Heart left ventricle (tissue), 16 donors: ENCODE results near the gene IMMP2L. TPM values are rescaled to one million over a fixed set of nuclear protein-coding genes. Genes with fewer than 3 reads are reported as not detected.

ENCODE experiments used
- ATAC-seq, 4 donors: fragments of 200-7000 bp; cut with Tn5 transposase; one replicate each; pipeline ENCODE4 v1.9.1; 2020 to 2022; ENCODE audit warnings: moderate library complexity in 4 of 4, mild to moderate bottlenecking in 3 of 4, moderate number of reproducible peaks in 1 of 4
- DNase-seq, 5 donors: peaks; one replicate each; pipeline ENCODE4 v3.0.0-alpha.2; 2020
- H3K27ac ChIP-seq, 12 donors: fragments of 200-600 bp; sonication (generic) in 4 of 12; one replicate each; pipeline versions ENCODE4 v1.5.0 to v1.8.0; 2016 to 2022; ENCODE audit warnings: mild to moderate bottlenecking in 2 of 12
- H3K27me3 ChIP-seq, 9 donors: fragments of 200-600 bp; sonication (generic) in 2 of 9; one replicate each; pipeline versions ENCODE4 v1.5.1 to v1.8.0; 2016 to 2022; ENCODE audit warnings: mild to moderate bottlenecking in 3 of 9
- H3K36me3 ChIP-seq, 9 donors: fragments of 200-600 bp; sonication (generic) in 2 of 9; one replicate each; pipeline versions ENCODE4 v1.5.0 to v1.8.0; 2018 to 2022; ENCODE audit warnings: mild to moderate bottlenecking in 2 of 9
- H3K4me1 ChIP-seq, 12 donors: fragments of 200-600 bp; sonication (generic) in 4 of 12; one replicate each; pipeline versions ENCODE4 v1.5.0 to v1.8.0; 2016 to 2022; ENCODE audit warnings: mild to moderate bottlenecking in 3 of 12
- H3K4me3 ChIP-seq, 12 donors: fragments of 200-600 bp; sonication (generic) in 4 of 12; one replicate each; pipeline versions ENCODE4 v1.5.0 to v1.8.0; 2017 to 2022; ENCODE audit warnings: mild to moderate bottlenecking in 9 of 12, moderate library complexity in 4 of 12
- H3K9me3 ChIP-seq, 12 donors: fragments of 200-600 bp; sonication (generic) in 4 of 12; one replicate each; pipeline versions ENCODE4 v1.5.0 to v1.8.0; 2016 to 2022; ENCODE audit warnings: mild to moderate bottlenecking in 1 of 12
- CTCF ChIP-seq, 12 donors: fragments of 200-600 bp; sonication (generic) in 4 of 12; IDR thresholded peaks; one replicate each; pipeline versions ENCODE4 v1.5.0 to v1.8.0; 2018 to 2022; ENCODE audit warnings: antibody characterized with exemption in 12 of 12, mild to moderate bottlenecking in 5 of 12
- POLR2A ChIP-seq, 2 donors: fragments of 450-650 bp; IDR thresholded peaks; one replicate each; pipeline ENCODE4 v1.6.1; 2017; ENCODE audit warnings: antibody characterized with exemption in 2 of 2, mild to moderate bottlenecking in 2 of 2, moderate library complexity in 2 of 2
- WGBS, 4 donors: extraction: QIAGEN DNeasy Blood & Tissue Kit in 2 of 4; methylation state at CpG; one replicate each; pipeline versions ENCODE4 v1.1.5 to v1.1.7; 2013 to 2018; 5-methylcytosine and 5-hydroxymethylcytosine counted together
- intact Hi-C, 10 donors: fragments of 100-400 bp; cut with DNase I; formaldehyde crosslinking; loops; one replicate each; pipeline versions ENCODE4 v1.11.1 to v1.14.2; 2022
- polyA plus RNA-seq, 2 donors: library from polyadenylated mRNA; stranded (reverse); fragments of 200-250 nt; gene quantifications; one replicate each; pipeline ENCODE4 v1.2.3, GENCODE V29; 2013
- total RNA-seq, 9 donors: library from RNA; depleted of rRNA in 2 of 9; stranded (reverse); fragments of >200 nt in 2 of 9; fragmentation: NEBNext Ultra II Directional in 3 of 9; extraction: Animal tissue kit (Norgen Biotek cat#: 25700) in 3 of 9; gene quantifications; one replicate each; pipeline versions ENCODE4 v1.1.0 to v1.2.4, GENCODE V29; 2016 to 2023
- donor health status: ischemic (EF 13 %, LVEDD 7.1; RV severe dilation, severe dysfunction).
- donor health status: healthy with polysubstance abuse.
- donor health status: DM: no; HTN: yes; CAD: no.
- donor health status: DM: no; HTN: no; CAD: no.
- donor health status: ischemic (EF 25% LVEDD 6.9; RV normal size, moderate dysfunction).
- donor health status: ischemic (EF 25% LVEDD 5.7; RV mildly dilated, moderate dysfunction).
- donor health status: healthy.
- donor health status: DM: yes; HTN: yes; CAD: no.
- donor health status: ischemic (EF 35%, LVEDD 5.7; RV mildly dilated, moderate dysfunction).
- donor health status: nonischemic (EF 11% LVEDD 7.7; RV severe dilation, severe dysfunction).
- donor health status: DM: yes; HTN: yes; CAD: no.
- donor health status: PGD.
- donor health status: ischemic (EF 29% LVEDD 5.4; RV normal size, mild dysfunction).
- donor health status: nonischemic (EF 23%, LVEDD 6.1; RV moderate dilation, normal function).

IMMP2L gene
- total and polyA plus RNA-seq, 11 donors: 5.1 to 17.2 (median 15.9) TPM

GRCh38 chr7:110813986-110814385 is 748.3 kb downstream of the IMMP2L start:
- Histone ChIP-seq H3K4me1 (no peaks in the 10 kb centered on the region), H3K27me3 (no peaks in the 10 kb centered on the region), H3K27ac (no peak overlapping the region), H3K36me3 (no peaks in the 10 kb centered on the region), H3K9me3 (no peaks in the 10 kb centered on the region), H3K4me3 (no peak overlapping the region)
- ATAC-seq (no peak), DNase-seq (no peak)
- intact Hi-C loops: no loop called here
- WGBS, 4 donors: 58 to 64% (median 61%) methylated on average over 2 of the region's 2 CpGs
- no peak for TF ChIP-seq CTCF (IDR thresholded peaks at IDR 0.05)
- TF ChIP-seq POLR2A (IDR thresholded peaks at IDR 0.05): no peak

DNA sequence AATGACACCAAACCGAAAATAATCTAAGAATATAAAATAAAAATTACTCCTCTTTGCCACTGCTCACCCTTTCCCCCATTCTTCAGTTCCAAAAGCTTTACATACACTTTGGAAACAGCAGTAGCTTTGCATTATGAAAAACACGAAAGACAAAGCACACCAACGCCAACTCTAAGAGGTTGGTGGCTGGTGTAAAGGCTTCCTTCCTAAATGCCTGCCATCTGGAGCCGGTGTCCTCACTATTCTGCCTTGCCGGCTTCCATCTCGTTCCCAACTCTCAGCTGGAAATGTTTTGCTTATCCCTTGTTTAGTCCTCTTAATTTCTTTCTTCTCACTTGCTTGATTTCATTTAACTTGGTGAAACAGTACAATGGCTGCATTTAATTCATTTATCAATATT is 752.5 kb downstream of the IMMP2L start:
- Histone ChIP-seq H3K9me3 (no peaks in the 10 kb centered on the region), H3K36me3 (no peaks in the 10 kb centered on the region), H3K4me3 (no peak overlapping the region), H3K4me1 (no peaks in the 10 kb centered on the region), H3K27me3 (no peaks in the 10 kb centered on the region), H3K27ac (no peak overlapping the region)
- DNase-seq (no peak), ATAC-seq (no peak)
- intact Hi-C loops: no loop called here
- 91 to 96% (median 94%) methylated on average over 6 of the region's 6 CpGs for WGBS, 4 donors
- TF ChIP-seq POLR2A (IDR thresholded peaks at IDR 0.05): no peak
- TF ChIP-seq CTCF (IDR thresholded peaks at IDR 0.05): no peak

- TF ChIP-seq POLR2A (IDR thresholded peaks at IDR 0.05) (no peak), CTCF (IDR thresholded peaks at IDR 0.05) (no peak)
- intact Hi-C loops: no loop called here
- no peak for ATAC-seq
- no peak overlapping the region for H3K4me3 ChIP-seq
- no peaks in the 10 kb centered on the region for H3K36me3 ChIP-seq
- no peak overlapping the region for H3K27ac ChIP-seq
- no peak for DNase-seq
- no peaks in the 10 kb centered on the region for H3K4me1 ChIP-seq
- H3K9me3 ChIP-seq: no peaks in the 10 kb centered on the region
- WGBS, 4 donors: 81 to 94% (median 88%) methylated on average over 1 of the region's 1 CpG
- no peaks in the 10 kb centered on the region for H3K27me3 ChIP-seq
These were observed 753.9 kb downstream of the IMMP2L start for GRCh38 chr7:110808361-110808760.

DNA sequence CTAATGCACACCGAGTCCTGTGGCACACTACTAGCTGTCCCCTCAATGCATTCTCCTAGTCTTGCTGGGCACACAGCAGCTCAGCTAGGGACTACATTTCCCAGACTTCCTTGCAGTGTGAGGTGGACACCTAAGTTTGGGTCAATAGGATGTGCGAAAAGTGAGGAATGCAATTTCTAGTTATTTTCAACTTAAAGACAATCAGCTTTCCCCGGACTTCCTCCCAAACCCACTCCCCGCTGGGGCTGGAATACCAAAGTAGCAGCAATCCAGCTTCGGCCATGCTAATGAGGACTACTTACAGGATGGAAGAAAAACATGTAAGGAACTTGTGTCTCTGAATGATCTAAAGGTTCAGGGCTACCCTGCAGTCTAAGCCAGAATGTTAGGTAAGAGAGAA is 757.8 kb downstream of the IMMP2L start:
- TF ChIP-seq CTCF (IDR thresholded peaks at IDR 0.05) (no peak), POLR2A (IDR thresholded peaks at IDR 0.05) (no peak)
- WGBS, 4 donors: 77 to 79% (median 79%) methylated on average over 5 of the region's 5 CpGs

More for the DNA sequence above, 757.8 kb downstream of the IMMP2L start:
- intact Hi-C loops: no loop called here
- no peaks in the 10 kb centered on the region for H3K27me3 ChIP-seq
- no peaks in the 10 kb centered on the region for H3K4me1 ChIP-seq
- ATAC-seq (no peak), DNase-seq (no peak)
- H3K36me3 ChIP-seq: no peaks in the 10 kb centered on the region
- H3K9me3 ChIP-seq: no peaks in the 10 kb centered on the region
- no peak overlapping the region for H3K4me3 ChIP-seq
- H3K27ac ChIP-seq: no peak overlapping the region
